ENCODE data around the gene RNF144B. TPM values are rescaled to one million over a fixed set of nuclear protein-coding genes. Genes with fewer than 3 reads are reported as not detected.

The RNF144B gene
- total and polyA plus RNA-seq, 2 donors (not counting 1 experiment from before 2014, with no cell fraction given) = 0.61 to 0.83 TPM

GRCh38 chr6:18425218-18425617, 38.1 kb downstream of the RNF144B start:
- DNase-seq (ENCODE audit: low read depth in 2 of 2) = no peak
- no peaks in the 10 kb centered on the region for H3K27me3 ChIP-seq (ENCODE audit: control insufficient read depth, insufficient read depth, low read length)
- no peak overlapping the region for H3K27ac ChIP-seq (ENCODE audit: insufficient read depth, low read length)
- TF ChIP-seq EZH2 (IDR thresholded peaks at IDR 0.05; ENCODE audit: low read length, missing control alignments) (no peak), CTCF (conservative IDR thresholded peaks at IDR 0.05 in 1 of 2, IDR thresholded peaks at IDR 0.05 in 1 of 2; ENCODE audit: low read depth in 1 of 2, low read length in 2 of 2) (no peak)
- no peaks in the 10 kb centered on the region for H3K79me2 ChIP-seq (ENCODE audit: control insufficient read depth, insufficient read depth, low read length)
- H4K20me1 ChIP-seq (ENCODE audit: control insufficient read depth, extremely low read depth, insufficient read depth, low read length) = no peaks in the 10 kb centered on the region
- no peaks in the 10 kb centered on the region for H3K4me1 ChIP-seq (ENCODE audit: control insufficient read depth, extremely low read depth, insufficient read depth, low read length)
- H3K9me3 ChIP-seq (ENCODE audit: control insufficient read depth, insufficient read depth, low read depth, low read length) = no peaks in the 10 kb centered on the region
- H3K9ac ChIP-seq (ENCODE audit: insufficient read depth, low read length) = no peak overlapping the region
- no peak overlapping the region for H2AFZ ChIP-seq (ENCODE audit: low read length)
- H3K36me3 ChIP-seq (ENCODE audit: control insufficient read depth, insufficient read depth, low read length) = no peaks in the 10 kb centered on the region
- H3K4me3 ChIP-seq (replicated peaks in 1 of 4; ENCODE audit: control extremely low read depth in 1 of 4, insufficient read depth in 1 of 4, low read depth in 3 of 4, low read length in 4 of 4) = no peak overlapping the region
- no peak overlapping the region for H3K4me2 ChIP-seq (ENCODE audit: extremely low read depth, insufficient read depth, low read length)

- no peak overlapping the region for H3K27ac ChIP-seq (ENCODE audit: insufficient read depth, low read length)
- H2AFZ ChIP-seq (ENCODE audit: low read length) = no peak overlapping the region
- H3K36me3 ChIP-seq (ENCODE audit: control insufficient read depth, insufficient read depth, low read length) = no peaks in the 10 kb centered on the region
- H3K9me3 ChIP-seq (ENCODE audit: control insufficient read depth, insufficient read depth, low read depth, low read length) = no peaks in the 10 kb centered on the region
- no peak overlapping the region for H3K4me3 ChIP-seq (replicated peaks in 1 of 4; ENCODE audit: control extremely low read depth in 1 of 4, insufficient read depth in 1 of 4, low read depth in 3 of 4, low read length in 4 of 4)
- H3K79me2 ChIP-seq (ENCODE audit: control insufficient read depth, insufficient read depth, low read length) = no peaks in the 10 kb centered on the region
- TF ChIP-seq EZH2 (IDR thresholded peaks at IDR 0.05; ENCODE audit: low read length, missing control alignments) (no peak), CTCF (conservative IDR thresholded peaks at IDR 0.05 in 1 of 2, IDR thresholded peaks at IDR 0.05 in 1 of 2; ENCODE audit: low read depth in 1 of 2, low read length in 2 of 2) (no peak)
- H3K27me3 ChIP-seq (ENCODE audit: control insufficient read depth, insufficient read depth, low read length) = no peaks in the 10 kb centered on the region
- H4K20me1 ChIP-seq (ENCODE audit: control insufficient read depth, extremely low read depth, insufficient read depth, low read length) = no peaks in the 10 kb centered on the region
- H3K4me1 ChIP-seq (ENCODE audit: control insufficient read depth, extremely low read depth, insufficient read depth, low read length) = no peaks in the 10 kb centered on the region
- no peak overlapping the region for H3K9ac ChIP-seq (ENCODE audit: insufficient read depth, low read length)
- no peak for DNase-seq (ENCODE audit: low read depth in 2 of 2)
- H3K4me2 ChIP-seq (ENCODE audit: extremely low read depth, insufficient read depth, low read length) = no peak overlapping the region
These were observed 40.1 kb downstream of the RNF144B start for GRCh38 chr6:18427296-18427695.

GRCh38 chr6:18429655-18430297, 42.6 kb downstream of the RNF144B start:
- no peak overlapping the region for H3K9ac ChIP-seq (ENCODE audit: insufficient read depth, low read length)
- no peak for DNase-seq (ENCODE audit: low read depth in 2 of 2)
- H3K4me1 ChIP-seq (ENCODE audit: control insufficient read depth, extremely low read depth, insufficient read depth, low read length) = no peaks in the 10 kb centered on the region
- no peak overlapping the region for H3K4me3 ChIP-seq (replicated peaks in 1 of 4; ENCODE audit: control extremely low read depth in 1 of 4, insufficient read depth in 1 of 4, low read depth in 3 of 4, low read length in 4 of 4)
- TF ChIP-seq EZH2 (IDR thresholded peaks at IDR 0.05; ENCODE audit: low read length, missing control alignments) (no peak), CTCF (conservative IDR thresholded peaks at IDR 0.05 in 1 of 2, IDR thresholded peaks at IDR 0.05 in 1 of 2; ENCODE audit: low read depth in 1 of 2, low read length in 2 of 2) (no peak)
- no peak overlapping the region for H3K27ac ChIP-seq (ENCODE audit: insufficient read depth, low read length)
- no peaks in the 10 kb centered on the region for H3K9me3 ChIP-seq (ENCODE audit: control insufficient read depth, insufficient read depth, low read depth, low read length)
- no peaks in the 10 kb centered on the region for H4K20me1 ChIP-seq (ENCODE audit: control insufficient read depth, extremely low read depth, insufficient read depth, low read length)
- no peaks in the 10 kb centered on the region for H3K36me3 ChIP-seq (ENCODE audit: control insufficient read depth, insufficient read depth, low read length)
- no peaks in the 10 kb centered on the region for H3K27me3 ChIP-seq (ENCODE audit: control insufficient read depth, insufficient read depth, low read length)
- H3K79me2 ChIP-seq (ENCODE audit: control insufficient read depth, insufficient read depth, low read length) = no peaks in the 10 kb centered on the region
- no peak overlapping the region for H2AFZ ChIP-seq (ENCODE audit: low read length)
- no peak overlapping the region for H3K4me2 ChIP-seq (ENCODE audit: extremely low read depth, insufficient read depth, low read length)

All from fibroblast of lung (primary cell).